Islet precursor cell (in vitro differentiated cells): ENCODE data around the gene ZMYND12.
A peak's percentile ranks its signal among the peaks of the same experiment; 100 is the strongest.

ENCODE experiments used
- DNase-seq: peaks from one replicate; pipeline ENCODE4 v3.0.0-alpha.2; 2018

ZMYND12 gene

DNA sequence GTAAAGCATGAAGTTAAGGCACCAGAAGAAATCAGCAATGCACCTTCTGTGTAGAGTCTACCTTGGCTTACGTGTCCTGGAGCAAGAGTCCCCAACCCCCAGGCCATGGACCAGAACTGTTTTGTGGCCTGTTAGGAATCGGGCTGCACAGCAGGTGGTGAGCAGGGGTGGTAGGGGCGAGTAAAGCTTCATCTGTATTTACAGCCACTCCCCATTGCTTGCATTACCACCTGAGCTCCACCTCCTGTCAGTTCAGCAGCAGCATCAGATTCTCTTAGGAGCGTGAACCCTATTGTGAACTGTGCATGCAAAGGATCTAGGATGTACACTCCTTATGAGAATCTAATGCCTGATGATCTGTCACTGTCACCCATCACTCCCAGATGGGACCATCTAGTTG lies 21.5 kb downstream of the ZMYND12 start:
- DNase-seq = no peak

DNA sequence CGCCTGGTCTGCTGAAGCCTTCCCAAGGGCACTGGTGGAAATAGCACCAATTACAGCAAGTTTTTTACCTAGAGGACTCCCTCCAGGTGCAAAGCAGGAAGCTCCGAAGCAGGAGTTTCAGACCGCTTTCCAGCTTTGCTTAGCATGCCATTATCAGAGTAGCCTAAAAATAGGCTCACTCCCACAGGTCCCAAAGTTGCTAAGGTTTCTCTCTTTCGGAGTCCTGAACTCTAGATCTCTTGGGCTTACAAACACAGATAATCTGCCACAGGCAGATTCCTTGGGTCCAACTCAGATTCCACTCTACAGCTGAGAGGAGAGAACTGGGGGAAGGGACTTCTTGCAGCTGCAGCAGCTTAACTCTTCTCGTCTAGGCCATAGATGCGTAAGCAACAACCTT lies 22.5 kb downstream of the ZMYND12 start:
- peak; percentile 68 for DNase-seq

DNA sequence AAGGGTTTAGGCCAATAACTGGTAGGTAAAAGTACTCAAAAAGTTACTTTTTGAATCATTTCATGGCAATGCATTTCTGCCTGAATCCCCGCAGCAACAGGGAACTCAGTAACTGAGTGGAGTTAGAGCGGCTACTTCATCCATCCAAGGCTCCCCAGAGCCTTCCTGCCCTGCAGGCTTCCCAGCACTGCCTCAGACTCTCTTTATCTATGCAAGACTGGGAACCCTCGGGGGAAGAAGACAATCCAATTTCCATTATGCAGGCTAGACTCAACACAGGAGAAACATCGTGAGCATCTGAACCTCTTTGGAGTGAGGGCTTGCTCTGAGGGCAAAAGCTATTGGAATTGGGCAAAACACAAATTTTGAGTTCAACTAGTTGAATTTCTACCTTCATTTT lies 23.1 kb downstream of the ZMYND12 start:
- peak; percentile 68 for DNase-seq

DNA sequence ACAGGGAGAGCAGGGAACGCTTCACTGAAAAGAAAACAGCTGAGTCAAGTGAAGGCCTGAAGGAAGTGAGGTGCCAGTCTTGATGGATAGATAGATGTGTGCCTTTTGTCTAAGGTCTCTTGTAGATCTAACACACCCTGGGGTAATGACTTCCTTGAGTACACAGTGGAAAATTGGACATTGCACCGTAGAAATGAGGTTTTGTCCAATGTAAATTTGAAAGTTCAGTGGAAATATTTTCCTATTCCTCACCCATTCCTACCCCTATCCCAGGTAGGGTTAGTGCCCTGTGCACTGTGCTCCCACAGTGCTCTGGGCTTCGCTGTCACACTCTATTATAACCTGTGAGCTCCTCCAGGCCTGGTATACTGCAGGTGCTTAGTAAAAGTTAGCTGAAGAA lies 24.3 kb downstream of the ZMYND12 start:
- DNase-seq = no peak

DNA sequence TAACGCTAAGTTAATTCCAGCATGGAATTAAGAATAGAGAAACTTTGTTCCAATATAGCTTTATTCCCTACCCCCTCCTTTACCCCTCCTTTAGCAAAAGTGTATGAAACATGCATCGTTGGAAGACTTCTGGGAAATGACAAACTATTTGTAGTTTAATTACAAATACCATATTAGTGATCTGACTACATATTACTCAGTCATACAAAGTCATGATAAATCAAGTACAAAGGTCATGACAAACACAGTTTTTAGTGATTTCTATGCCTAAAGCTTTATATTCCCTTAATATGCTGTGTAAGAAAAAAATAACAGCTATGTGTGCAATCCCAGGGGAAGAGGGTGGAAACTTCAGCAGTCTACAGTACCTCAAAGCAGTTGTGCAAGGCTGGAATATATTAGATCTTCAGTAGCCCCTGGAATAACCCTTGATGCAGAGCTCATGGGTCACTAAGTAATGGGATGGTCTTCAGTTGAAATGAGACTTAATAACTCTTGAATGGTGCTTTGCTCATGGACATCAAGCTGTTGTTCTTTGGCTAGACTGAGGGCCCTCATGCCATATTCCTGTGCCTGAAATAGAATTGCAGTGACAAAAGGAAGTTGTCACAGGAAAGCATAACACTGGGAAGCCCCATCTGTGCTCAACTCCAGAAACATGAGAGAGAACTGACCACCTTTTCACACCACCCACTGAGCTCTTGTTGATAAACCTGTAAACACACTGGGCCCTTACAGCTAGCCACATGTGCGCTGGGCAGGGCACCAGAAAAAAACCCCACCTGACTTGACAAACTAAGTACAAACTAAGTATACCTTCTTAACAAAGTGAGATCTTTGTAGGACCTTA lies 25.3 kb downstream of the ZMYND12 start:
- DNase-seq = no peak

DNA sequence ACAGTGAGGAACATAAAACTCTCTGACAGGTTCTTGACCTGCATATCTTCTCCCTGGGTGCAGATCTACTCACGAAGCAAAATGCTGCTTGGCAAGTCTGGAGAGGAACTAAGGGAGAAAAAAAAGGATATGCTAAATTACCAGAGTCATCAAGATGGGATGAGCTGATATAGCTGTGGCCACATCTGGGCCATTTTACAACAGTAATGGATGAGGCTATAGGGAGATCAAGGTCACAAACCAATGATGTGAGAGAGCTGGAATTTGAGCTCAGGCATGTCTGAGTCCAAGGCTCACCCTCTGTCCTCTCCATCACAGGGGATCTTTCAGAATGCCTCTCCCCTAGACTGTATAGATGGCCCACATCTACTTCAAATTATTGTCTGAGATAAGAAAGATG lies 26.2 kb downstream of the ZMYND12 start:
- peak; percentile 71 for DNase-seq

DNA sequence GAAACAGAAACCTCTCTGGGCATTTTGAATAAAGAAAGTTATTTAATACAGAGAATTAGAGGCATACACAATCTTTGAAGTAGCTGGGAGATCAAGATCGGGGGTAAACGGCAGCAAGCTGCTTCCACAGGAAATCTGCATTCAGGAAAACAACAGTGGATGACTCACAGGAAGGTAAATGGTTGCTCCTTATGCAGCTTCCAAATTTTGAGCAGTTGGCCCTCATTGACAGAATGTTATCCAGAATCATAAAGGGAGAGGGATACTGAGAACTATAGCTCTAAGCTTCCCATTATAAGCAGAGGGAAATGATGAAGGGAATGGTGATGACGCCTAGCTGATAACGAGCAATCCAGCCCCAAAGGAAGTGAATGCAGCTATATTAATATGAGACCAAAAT lies 28.6 kb downstream of the ZMYND12 start:
- DNase-seq = no peak

DNA sequence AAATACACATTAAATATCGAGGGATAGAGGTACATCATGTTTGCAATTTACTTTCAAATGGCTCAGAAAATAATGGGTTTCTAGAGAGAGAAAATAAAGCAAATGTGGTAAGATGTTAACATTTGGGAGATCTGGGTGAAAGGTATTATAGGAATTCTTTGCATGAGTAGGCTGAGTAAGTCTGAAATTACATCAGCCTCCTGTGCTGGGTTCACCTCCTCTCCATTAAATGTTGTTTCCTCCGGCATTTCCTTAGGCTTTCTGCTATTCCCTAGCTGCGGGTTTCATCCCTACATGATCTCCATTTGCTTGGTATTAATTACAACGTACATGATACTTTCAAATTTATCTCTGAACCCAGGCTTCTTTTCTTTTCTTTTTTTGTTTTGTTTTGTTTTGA lies 31.6 kb downstream of the ZMYND12 start:
- DNase-seq = no peak

DNA sequence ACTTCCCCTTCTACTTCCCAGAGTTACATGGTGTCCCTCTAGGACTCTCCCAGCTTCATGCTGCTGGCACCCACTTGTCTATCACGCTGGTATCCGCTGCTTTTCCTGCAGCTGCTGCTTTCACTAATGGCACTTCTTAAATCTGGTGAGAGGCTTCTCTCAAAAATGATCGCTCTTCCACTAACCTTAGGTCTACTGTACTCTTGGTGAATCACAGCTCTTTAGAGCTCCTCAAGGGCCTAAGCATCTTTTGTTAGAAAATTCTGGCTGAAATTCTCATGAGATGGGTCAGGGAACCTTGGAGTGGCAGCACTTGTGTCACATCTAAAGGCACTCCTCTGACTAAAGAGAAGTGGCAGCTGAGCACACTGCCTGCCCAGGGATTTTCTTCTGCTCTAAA lies 32.1 kb downstream of the ZMYND12 start:
- no peak for DNase-seq

DNA sequence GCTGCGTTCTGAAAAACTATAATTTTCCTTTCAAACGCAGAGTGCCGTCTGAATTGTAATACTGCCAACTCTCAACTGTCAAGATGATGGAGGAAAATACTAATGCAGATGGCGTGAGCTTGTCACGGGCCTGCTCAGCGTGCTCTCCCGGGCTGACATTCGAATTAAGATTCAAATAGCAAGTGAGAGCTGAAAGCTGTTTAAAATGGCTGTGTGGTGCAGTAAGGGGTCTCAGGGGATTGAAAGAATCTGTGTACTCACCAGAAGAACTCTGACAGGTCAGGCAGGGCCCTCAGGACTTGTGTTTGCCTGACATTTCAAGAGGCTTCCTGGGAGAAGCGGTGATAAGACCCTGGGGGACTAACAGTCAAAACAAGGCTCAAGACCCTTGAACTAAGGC lies 33.1 kb downstream of the ZMYND12 start:
- no peak for DNase-seq

DNA sequence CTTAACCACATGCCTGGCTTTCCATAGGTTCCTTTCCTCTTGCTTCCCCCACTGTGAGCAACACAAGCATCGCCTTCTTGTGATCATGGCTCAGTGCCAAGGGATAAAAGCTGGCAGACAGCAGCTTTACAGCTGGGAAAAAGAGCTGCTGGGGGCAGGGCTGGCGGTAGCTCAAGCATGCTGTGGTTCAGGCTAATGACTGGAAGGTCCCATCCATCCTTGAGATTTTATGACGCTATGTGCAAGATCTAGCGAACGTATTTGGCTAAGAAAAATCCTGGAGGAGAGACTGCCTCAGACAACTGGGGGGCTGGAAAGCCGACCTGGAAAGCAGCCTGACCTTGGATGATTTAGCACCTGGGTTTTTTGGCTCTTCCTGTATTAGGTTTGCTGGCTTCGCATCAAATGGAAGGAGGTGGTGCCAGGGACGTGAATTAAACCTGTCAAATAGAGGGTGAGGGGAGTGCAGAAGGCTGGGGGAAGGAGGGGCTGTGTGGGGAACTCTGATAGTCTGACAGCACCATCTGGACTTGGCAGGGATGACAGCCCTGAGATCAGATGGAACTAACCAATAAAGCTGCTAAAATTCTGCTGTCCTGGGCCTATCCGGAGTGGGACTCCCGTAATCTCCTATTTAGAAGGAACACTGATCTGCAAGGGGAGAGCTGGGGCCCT lies 34.8 kb downstream of the ZMYND12 start:
- DNase-seq = peak; percentile 30

DNA sequence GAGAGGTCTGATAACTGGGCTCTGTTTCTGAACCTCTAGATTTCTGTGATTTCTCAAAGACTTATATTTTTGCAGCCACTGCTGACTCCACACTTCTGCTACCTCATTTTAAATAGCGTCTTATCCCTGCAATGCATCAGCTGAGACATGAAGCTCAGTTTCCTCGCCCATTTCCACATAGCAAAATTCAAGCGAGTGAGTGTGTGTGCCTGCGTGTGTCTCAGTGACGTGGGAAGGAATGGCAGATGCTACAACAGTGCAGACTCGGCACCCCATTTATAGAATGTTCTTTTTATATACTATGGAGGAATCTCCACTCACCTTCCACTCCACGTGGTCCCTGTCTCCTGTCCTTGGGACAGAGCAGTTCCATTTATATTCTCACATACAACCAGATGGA lies 35.7 kb downstream of the ZMYND12 start:
- no peak for DNase-seq

DNA sequence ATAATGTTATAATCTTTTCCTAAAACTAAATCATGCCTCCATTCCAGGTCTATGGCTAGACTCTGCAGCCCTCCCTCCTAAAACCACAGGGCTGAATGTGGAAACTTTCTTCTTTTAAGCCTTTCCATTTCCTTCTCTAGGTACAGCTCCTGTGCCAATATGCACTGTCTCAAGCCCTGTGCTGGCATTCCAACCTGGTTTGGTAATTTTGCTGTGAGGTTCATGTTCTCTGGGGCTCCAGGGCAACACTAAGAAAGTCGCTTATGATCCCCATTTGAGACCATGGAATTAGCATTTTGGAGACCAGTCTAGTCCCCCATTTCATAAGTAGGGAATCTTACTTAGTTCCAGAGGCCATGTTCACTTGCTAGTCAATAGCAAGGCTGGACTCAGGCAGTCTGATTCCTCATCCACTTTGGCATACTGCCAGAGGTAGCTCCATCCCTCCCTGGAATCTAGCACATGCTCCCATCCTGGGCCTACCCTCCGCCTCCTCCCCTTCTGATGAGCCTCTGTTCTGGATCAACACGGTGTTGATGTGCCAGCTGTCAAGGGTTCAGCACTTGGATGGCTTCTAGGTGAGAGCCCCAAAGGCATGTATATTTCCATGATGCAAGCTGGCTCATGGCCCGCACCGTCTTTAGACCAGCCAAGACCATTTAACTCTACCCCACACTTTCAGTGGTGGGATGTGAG lies 36.5 kb downstream of the ZMYND12 start:
- no peak for DNase-seq

DNA sequence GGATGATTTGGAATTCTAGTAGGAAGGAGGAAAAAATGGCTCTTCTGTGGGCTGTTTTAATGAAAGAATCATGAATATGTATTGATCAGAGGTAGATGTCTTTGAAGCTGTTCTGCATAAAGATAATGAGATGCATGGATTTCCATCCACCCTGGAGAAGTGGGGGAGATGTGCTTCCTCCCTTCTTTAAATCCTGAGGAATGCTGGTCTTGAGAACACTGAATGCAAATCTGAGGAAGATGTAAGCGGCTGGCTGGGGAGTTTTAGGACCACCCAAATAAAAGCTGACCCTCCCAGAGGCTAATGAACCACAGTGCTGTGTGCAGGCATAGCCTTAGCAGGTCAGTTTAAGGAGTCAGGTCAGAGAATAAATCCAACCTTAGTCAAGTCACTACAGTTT lies 37.3 kb downstream of the ZMYND12 start:
- no peak for DNase-seq

DNA sequence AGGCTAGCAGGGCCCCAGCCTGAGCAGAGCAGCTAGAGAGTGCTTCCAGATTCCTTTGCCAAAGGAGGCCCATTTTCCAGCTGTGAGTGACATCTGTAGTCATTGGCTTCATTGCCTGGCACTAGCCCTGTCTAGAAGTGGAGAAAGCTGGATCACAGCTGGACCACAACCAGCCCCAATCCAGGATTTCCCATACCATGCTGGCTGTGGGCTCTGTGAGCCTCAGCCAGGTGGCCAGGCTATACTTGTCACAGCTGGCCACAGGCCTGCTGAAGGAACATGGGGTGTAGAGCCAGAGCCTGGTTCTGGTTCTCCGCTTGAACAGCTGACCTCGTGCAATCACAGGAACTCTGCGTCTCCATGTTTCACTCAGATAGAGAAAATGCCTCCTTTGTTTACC lies 38.7 kb downstream of the ZMYND12 start:
- DNase-seq = no peak

DNA sequence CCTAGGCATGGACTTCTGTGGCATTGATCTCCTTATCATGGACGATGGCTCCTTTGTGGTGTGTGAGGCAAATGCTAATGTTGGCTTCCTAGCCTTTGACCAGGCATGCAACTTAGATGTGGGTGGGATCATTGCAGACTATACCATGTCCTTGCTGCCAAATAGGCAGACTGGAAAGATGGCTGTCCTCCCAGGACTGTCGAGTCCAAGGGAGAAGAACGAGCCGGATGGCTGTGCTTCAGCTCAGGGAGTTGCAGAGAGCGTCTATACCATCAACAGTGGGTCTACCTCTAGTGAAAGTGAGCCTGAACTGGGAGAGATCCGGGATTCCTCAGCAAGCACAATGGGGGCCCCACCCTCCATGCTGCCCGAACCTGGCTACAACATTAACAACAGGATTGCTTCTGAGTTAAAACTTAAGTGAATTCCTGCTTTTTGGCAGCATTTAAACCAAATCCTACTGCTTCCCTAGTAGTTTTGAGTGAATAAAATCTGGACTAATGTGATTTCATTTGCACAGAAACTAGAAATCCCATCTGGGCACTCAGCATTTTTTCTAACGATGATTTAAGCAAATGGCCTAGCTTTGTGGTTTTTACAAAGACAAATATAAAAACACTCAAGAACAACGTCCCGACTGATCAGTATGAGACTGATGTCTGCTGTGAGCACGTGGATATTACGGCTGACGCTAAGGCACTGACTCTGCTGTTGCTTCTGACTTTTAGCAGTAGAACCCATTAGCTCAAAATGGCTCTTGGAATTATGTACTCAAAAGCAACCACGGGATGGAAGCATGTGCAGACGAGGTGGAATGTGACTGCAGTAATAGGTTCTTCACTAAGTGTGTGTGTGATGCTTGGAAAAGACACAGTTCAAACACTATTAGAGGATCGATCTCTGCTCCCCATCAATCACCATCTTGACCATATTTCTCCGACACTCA lies 41.0 kb downstream of the ZMYND12 start:
- DNase-seq = no peak

DNA sequence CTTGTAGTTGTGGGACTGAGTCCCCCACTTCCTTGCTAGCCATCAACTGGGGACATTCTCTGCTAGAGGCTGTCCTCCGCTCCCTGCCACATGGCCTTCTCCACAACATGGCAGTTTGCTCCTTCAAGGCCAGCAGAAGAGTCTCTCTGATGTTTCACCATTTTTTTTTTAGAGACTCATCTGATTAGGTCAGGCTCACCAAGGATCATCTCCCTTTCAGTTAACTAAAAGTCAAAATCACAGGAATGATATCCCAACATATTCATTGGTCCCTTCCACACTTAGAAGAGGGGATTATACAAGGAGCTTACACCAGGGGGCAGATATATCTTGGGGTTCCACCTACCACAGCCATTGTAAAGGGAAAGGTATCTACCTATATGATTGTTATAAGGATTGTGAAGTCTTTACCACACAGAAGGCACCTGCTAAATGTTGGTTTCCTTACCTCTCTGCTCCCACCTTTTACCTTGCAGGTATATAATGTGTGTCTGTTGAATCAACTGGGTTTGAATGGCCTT lies 51.9 kb downstream of the ZMYND12 start:
- no peak for DNase-seq

DNA sequence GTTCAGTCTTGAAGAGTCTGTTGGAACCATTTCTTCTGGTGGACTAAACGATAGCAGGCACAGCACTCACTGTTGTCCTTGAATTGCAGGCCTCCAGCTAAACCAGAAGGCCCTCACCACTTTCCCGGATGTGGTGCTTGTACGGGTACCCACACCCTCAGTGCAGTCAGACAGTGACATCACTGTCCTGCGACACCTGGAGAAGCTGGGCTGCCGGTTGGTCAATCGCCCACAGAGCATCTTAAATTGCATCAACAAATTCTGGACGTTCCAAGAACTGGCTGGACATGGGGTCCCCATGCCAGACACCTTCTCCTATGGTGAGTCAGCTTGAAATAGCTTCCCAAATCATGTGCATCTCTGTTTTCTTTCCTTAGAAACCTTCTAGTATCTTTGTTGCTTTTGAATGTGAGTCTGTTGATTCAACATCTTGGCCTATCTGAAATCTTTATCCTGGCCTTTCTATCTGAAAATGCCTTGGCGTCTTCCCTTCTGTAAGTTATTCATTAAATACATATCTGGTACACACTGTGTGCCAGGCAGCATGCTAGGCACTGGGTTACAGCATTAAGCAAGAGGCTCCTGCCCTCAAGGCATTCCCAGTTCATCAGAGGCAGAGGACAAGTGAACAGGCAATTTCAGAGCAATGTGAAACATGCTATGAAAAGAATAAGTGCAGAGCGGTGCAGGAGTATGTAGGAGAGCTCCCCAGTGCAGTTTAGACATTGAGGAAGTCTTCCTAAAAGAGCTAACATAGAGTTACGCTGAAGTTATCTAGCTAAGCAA lies 56.3 kb downstream of the ZMYND12 start:
- no peak for DNase-seq

DNA sequence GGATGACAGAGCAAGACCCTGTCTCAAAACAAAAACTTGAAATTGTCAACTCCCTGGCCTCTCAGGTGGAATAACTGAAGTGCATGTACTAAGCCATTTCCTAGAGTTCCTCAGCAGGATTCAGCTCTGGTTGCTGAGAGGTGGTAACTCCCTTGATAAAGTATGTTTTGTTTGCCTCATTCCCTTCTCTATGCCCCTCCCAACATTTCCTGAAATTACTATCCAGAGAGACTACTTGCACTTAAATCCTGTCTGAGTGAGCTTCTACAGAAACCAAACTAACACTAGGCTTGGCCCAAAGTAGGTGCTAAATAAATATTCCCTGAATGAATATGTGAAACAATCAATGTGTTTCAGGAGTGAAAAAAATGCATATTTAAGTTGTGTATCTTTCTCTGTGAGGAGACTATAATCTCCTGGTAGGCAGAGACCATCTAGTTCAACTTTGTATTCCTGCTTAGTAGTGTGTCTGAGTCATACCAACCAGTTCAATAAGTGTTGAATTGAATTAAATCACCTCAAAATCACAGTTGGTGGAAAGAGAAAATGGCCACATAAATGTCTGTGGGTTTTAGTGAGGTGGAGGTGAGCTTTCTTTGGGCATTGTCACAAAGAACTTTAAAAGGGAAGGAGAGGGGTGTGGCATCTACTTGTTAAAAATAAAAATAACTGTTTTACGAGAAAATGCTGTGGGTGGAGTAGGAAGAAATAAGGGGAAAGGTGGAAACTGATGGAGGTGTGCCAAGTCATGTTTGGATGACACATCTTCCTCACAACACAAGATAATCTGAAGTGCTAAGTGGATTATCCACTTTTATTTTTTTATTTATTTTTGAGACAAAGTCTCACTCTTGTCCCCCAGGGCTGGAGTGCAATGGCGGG lies 62.6 kb downstream of the ZMYND12 start:
- DNase-seq = no peak

DNA sequence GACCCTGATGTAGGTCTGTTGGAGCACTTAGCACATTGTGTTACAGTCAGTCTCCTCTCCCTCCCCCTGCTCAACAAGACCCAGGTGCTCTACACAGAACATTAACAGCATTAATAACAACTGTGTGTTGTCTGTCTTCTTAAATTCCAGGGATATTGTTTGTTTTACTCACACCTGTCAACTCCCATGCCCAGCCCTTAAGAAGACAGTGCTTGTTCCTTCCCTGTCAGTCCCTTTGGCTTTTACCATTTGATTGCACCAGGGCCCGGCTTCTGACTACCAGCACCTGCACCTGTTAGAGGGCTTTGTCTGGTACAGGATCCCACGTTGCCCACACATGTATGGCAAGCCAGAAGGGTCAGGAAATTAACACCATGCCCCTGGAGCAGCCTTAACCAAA lies 63.6 kb downstream of the ZMYND12 start:
- DNase-seq = no peak

DNA sequence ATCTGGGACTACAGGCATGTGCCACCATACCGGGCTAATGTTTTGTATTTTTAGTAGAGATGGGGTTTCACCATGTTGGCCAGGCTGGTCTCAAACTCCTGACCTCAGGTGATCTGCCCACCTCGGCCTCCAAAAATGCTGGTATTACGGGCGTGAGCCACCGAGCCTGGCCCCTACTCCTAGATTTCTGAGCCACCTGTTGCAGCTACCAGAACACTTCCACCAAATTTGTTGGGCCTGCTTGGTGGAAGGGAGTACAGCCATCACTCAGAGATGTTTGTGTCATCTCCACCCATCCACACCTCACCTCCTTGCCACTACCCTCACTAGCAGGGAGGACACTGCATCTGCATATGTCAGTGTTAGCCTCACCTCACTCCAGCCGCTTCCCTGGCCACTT lies 69.8 kb downstream of the ZMYND12 start:
- no peak for DNase-seq
